HG02678 (cell line): Measurements from ENCODE around the gene PIM1.
"Not testable (repeated sequence)": the region's sequence is repeated elsewhere in the genome, so short reads cannot be mapped to it uniquely, and the experiment has no call there.

Source experiments
- ATAC-seq: cut with Tn5 transposase; IDR thresholded peaks from one replicate; pipeline ENCODE4 v1.9.1; 2021; ENCODE audit warnings: mild to moderate bottlenecking, moderate library complexity; ENCODE audit not compliant: unreplicated experiment

Gene PIM1

DNA sequence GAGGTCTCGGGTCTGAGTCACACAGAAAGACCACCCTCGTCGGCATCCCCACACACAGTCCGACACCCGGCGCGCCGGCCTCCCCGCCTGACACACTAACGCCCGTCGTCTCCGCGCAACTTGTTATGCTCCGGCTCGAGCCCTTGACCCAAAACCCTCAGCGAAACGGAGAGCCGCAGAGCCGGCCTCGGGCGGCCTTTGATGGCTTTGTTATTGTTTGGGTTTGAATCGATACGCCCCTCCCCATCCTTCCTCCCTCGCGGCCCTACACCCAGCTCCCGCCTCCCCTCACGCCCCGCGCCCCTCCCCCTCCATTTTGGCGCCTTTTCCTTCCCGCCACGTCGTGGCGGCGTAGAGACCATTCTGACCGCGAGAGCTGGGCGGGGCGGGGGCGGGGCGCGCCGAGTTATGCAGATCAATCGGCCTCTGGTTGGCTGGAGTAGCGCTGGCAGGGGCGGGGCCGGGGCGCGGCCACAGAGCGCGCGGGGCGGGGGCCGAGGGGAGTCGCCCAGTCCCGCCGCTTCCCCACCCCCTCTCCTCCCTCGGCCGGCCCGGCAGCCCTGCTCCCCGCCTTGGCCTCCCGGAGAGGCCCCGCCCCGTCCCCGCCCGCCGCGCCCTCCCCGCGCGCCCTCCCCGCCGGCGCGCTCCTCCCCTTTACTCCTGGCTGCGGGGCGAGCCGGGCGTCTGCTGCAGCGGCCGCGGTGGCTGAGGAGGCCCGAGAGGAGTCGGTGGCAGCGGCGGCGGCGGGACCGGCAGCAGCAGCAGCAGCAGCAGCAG lies at the start of gene PIM1:
TSS of gene PIM1 (plus strand) at position 657 of the 777 bp plus-strand sequence. CDS start 424 bp downstream, outside the sequence.
- peak; percentile 77 for ATAC-seq

DNA sequence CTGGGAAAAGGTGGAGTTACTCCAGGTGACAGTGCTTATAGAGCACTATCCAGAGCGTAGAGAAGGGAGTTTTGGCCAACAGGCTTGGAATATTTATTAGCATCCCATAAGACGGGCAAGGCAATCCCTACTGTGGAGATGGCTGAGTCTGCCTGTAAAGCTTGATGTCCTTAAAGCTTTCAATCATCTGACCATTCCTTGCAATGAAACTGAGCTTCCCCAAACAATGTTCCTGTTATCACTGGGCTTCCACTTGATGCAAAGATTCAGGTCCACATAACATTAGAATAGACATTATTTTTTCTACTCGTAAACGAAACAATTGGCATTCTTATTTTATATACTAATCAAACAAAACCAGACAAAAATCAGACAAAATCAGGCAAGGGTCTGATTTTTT lies 48.4 kb upstream of the PIM1 start:
- no peak for ATAC-seq

DNA sequence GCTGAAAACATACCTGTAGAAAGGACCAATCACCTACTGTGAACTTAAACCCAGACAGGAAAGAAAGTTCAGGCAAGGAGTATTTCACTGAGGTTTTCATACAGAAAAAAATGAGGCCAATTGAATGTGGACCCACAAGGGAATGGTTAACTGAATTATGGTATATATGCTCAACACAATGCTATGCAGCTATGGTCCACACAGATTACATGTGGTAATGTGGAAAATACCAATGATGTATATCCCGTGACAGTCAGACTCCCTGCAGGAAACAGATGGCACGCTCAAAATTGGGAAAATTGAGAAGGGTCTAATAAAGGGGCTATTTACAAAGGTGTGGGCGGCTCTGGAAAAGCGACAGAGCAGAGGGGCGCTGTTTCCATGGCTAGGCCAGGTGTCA lies 47.1 kb upstream of the PIM1 start:
- no peak for ATAC-seq

DNA sequence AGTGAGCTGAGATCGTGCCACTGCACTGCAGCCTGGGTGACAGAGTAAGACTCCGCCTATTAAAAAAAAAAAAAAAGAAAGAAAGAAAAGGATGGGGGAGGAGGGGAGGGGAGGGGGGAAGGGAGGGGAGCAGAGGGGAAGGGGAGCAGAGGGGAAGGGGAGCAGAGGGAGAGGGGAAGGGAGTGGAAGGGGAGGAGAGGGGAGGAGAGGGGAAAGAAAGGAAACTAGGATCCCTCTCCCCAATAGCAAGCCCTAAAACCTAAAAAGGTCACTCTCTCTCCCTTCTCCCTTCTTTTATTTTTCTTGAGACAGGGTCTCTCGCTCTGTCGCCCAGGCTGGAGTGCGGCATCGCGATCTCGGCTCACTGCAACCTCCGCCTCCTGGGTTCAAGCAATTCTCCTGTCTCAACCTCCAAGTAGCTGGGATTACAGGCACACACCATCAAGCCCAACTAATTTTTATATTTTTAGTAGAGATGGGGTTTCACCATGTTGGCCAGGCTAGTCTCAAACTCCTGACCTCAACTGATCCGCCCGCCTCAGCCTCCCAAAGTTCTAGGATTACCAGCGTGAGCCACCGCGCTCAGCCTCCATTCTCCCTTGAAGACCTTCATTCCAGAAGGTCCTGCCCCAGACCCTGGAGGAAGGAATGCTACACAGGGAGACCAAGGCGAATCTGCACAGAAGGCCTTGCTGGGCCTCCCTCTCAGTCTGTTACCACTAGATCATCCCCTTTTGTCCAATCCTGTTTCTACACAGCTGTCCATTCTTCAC lies 45.8 kb upstream of the PIM1 start:
- ATAC-seq = no peak

DNA sequence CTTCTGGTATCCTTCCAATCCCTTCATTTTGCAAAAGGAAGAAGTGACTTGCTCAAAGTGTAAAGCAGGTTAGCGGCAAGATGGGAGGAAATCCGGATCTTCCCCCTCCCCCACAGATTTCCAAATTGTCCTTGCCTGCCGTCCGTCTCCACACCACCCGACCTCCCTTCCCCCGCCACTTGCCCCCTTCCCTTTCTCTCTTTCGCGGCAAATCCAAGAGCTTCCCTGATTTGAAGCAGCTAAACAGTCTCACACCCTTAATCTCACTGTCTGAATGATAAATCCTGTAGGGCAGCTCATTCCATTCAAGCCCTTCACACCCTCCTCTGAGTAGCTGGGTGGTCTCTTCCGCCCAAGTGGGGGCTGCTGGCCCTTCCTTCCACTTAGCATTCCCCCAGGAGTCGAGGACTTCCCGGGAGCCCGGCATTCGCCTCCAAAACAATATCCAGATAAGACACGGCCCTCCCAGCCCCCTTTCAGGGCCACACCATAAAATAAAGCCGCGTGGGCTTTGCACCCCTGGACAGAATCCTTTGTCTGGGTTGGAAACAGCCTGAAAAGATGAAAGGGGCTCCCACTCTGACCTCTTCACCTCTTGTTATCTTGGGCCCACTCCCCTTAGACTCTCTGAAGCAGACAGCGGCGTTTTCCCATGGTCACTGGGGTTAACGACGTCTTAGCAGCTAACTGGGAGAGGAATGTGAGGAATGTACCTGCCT lies 44.0 kb upstream of the PIM1 start:
- no peak for ATAC-seq

- ATAC-seq = no peak
Measured at GRCh38 chr6:37126493-37126958, 43.4 kb upstream of the PIM1 start.

- ATAC-seq = no peak
Measured at GRCh38 chr6:37126961-37127616, 42.9 kb upstream of the PIM1 start.

DNA sequence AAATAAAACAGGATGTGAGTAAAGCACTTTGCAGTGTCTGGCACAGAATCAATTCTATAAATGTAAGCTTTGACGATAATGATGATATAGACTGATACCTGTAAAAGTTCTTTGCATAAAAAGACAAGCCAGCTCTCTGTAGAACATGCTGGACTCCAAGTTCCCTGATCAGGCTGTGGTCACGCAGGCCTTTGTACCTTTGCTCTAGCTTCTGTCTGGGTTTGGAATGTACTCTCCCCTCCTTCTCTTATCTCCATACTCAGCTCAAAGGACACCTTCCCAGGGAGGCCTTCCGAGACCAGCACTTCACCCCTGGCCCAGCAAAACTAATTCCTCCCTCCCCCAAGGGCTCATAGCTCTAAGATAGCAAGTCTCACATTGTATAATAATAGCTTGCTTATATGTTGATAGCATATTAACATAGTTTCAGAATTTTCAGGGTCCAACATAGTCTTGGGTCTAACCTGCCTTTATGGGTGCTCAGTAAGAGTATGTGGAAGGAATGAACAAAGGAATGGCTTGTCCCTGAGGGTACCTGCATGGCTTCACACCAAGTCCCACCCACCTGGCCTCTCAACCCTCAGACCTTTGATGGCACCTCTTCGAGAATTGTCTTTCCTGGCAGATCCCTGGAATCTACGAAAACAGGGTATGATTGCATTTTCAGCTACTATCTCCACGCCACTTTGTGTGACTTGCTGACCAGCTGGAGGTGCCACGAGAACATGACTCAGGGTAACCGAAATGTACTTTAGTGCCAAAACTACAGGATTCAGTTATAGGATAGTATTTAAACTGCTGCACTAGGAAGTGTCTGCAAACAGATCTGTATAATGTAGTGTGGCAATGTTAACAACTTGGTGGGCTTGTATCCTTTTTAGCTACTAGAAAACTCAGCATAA lies 41.7 kb upstream of the PIM1 start:
- ATAC-seq = no peak

GRCh38 chr6:37128863-37129443 lies 41.0 kb upstream of the PIM1 start:
- not testable (repeated sequence) for ATAC-seq

- no peak for ATAC-seq
Measured at GRCh38 chr6:37129566-37129965, 40.4 kb upstream of the PIM1 start.

GRCh38 chr6:37130704-37131103 lies 39.2 kb upstream of the PIM1 start:
- ATAC-seq = no peak

GRCh38 chr6:37131104-37131959 lies 38.6 kb upstream of the PIM1 start:
- no peak for ATAC-seq

- no peak for ATAC-seq
Measured at GRCh38 chr6:37131960-37132253, 38.0 kb upstream of the PIM1 start.

DNA sequence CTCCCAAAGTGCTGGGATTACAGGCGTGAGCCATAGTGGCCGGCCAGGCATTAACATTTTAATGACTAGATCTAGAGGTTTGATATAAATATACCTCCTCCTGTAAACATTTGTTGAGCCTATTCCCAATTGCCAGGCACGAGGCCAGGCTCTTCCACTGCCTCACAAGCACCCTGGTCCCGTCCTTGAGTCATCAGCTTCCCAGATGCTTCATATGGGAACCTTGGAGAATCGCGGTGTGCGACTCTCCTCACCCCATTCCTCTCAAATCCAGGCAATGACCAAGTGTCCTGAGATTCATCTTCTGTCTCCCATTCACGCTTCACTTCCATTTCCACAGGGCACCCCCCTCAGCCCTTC lies 35.9 kb upstream of the PIM1 start:
- ATAC-seq = no peak

GRCh38 chr6:37134396-37135191 lies 35.4 kb upstream of the PIM1 start:
- ATAC-seq = no peak

- ATAC-seq = no peak
Measured at GRCh38 chr6:37135835-37136694, 33.9 kb upstream of the PIM1 start.

GRCh38 chr6:37136821-37137200 lies 33.1 kb upstream of the PIM1 start:
- ATAC-seq = no peak
